Neural progenitor cell (in vitro differentiated cells): ENCODE results near the gene VSIG10L2. TPM values are rescaled to one million over a fixed set of nuclear protein-coding genes. Genes with fewer than 3 reads are reported as not detected.
A peak's percentile ranks its signal among the peaks of the same experiment; 100 is the strongest.
"Not testable (repeated sequence)": the region's sequence is repeated elsewhere in the genome, so short reads cannot be mapped to it uniquely, and the experiment has no call there.

ENCODE experiments used
- DNase-seq: peaks from one replicate; pipeline ENCODE4 v3.0.0-alpha.2; 2016; ENCODE audit warnings: low spot score
- H2AFZ ChIP-seq: fragments of 200-600 bp; sonication (generic); replicated peaks from 2 replicates; pipeline ENCODE4 v1.6.1; 2016; ENCODE audit warnings: antibody characterized with exemption
- H3F3A ChIP-seq: fragments of 200-600 bp; sonication (generic); 2 replicates; pipeline ENCODE4 v1.6.1; 2016; ENCODE audit warnings: antibody characterized with exemption, low read depth
- H3K27ac ChIP-seq: fragments of 200-600 bp; sonication (generic); 2 replicates; pipeline ENCODE4 v1.5.1; 2016; ENCODE audit warnings: mild to moderate bottlenecking
- H3K27me3 ChIP-seq: fragments of 200-600 bp; sonication (generic); 2 replicates; pipeline ENCODE4 v1.6.1; 2016; ENCODE audit warnings: mild to moderate bottlenecking, moderate library complexity
- H3K36me3 ChIP-seq: fragments of 200-600 bp; sonication (generic); 2 replicates; pipeline ENCODE4 v1.5.1; 2016
- H3K4me1 ChIP-seq: fragments of 200-600 bp; sonication (generic); 2 replicates; pipeline ENCODE4 v1.6.1; 2016; ENCODE audit warnings: mixed run types
- H3K4me2 ChIP-seq: fragments of 200-600 bp; sonication (generic); 2 replicates; pipeline ENCODE4 v1.6.1; 2016
- H3K4me3 ChIP-seq: fragments of 200-600 bp; sonication (generic); 2 replicates; pipeline ENCODE4 v1.5.1; 2016
- H3K79me2 ChIP-seq: fragments of 200-600 bp; sonication (generic); 2 replicates; pipeline ENCODE4 v1.6.1; 2016; ENCODE audit warnings: low read depth
- H3K9ac ChIP-seq: fragments of 200-600 bp; sonication (generic); 2 replicates; pipeline ENCODE4 v1.6.1; 2016
- H3K9me3 ChIP-seq: fragments of 200-600 bp; sonication (generic); 2 replicates; pipeline ENCODE4 v1.5.1; 2016; ENCODE audit warnings: low read depth
- H4K20me1 ChIP-seq: fragments of 200-600 bp; sonication (generic); 2 replicates; pipeline ENCODE4 v1.6.1; 2016; ENCODE audit warnings: low read depth
- H3K27ac Mint-ChIP-seq: 3 replicates; pipeline ENCODE4 v1.8.0; 2021; ENCODE audit warnings: mixed read lengths
- H3K27me3 Mint-ChIP-seq: 2 replicates; pipeline ENCODE4 v1.8.0; 2022; ENCODE audit warnings: low read depth, mild to moderate bottlenecking, inconsistent platforms, moderate library complexity, mixed read lengths; ENCODE audit not compliant: insufficient read depth
- H3K36me3 Mint-ChIP-seq: 3 replicates; pipeline ENCODE4 v1.8.0; 2021; ENCODE audit warnings: mixed read lengths
- H3K4me1 Mint-ChIP-seq: 3 replicates; pipeline ENCODE4 v1.8.0; 2021; ENCODE audit warnings: mixed read lengths
- H3K4me3 Mint-ChIP-seq: 3 replicates; pipeline ENCODE4 v1.8.0; 2021; ENCODE audit warnings: mild to moderate bottlenecking, moderate library complexity, mixed read lengths
- H3K9me3 Mint-ChIP-seq: 3 replicates; pipeline ENCODE4 v1.8.0; 2020; ENCODE audit warnings: mixed read lengths
- CTCF ChIP-seq: fragments of 200-600 bp; sonication (generic); IDR thresholded peaks from 2 replicates; pipeline ENCODE4 v1.5.1; 2017; ENCODE audit warnings: antibody characterized with exemption, mild to moderate bottlenecking
- EZH2 ChIP-seq: fragments of 200-600 bp; sonication (generic); IDR thresholded peaks from 2 replicates; pipeline ENCODE4 v1.6.1; 2017; ENCODE audit warnings: antibody characterized with exemption, mild to moderate bottlenecking, moderate library complexity
- EZH2phosphoT487 ChIP-seq: fragments of 200-600 bp; sonication (generic); IDR thresholded peaks from 2 replicates; pipeline ENCODE4 v1.6.1; 2017; ENCODE audit warnings: antibody characterized with exemption
- total RNA-seq: library from RNA; depleted of rRNA; stranded (reverse); fragments of >200 nt; gene quantifications from 2 replicates; pipeline ENCODE4 v1.2.3, GENCODE V29; 2015; ENCODE audit warnings: low replicate concordance

VSIG10L2 gene
- total RNA-seq, 1 donor from 2014 or later: not detected

- DNase-seq: no peak
- H3K4me1 ChIP-seq: no peaks in the 10 kb centered on the region
- H3K27me3 ChIP-seq: peaks cover 12% of the 10 kb centered on the region
- peaks cover 3% of the 10 kb centered on the region for H3K36me3 Mint-ChIP-seq
- H3K27ac Mint-ChIP-seq: no peak overlapping the region
- H3K27me3 Mint-ChIP-seq: peaks cover 3% of the 10 kb centered on the region
- no peak overlapping the region for H2AFZ ChIP-seq
- peaks cover 7% of the 10 kb centered on the region for H3F3A ChIP-seq
- H3K27ac ChIP-seq: no peak overlapping the region
- no peak overlapping the region for H3K4me3 ChIP-seq
- no peaks in the 10 kb centered on the region for H3K36me3 ChIP-seq
- H3K4me3 Mint-ChIP-seq: no peak overlapping the region
- H3K9me3 Mint-ChIP-seq: no peaks in the 10 kb centered on the region
- H3K4me1 Mint-ChIP-seq: no peaks in the 10 kb centered on the region
- no peak overlapping the region for H3K4me2 ChIP-seq
- H4K20me1 ChIP-seq: no peaks in the 10 kb centered on the region
- H3K9me3 ChIP-seq: no peaks in the 10 kb centered on the region
- TF ChIP-seq EZH2phosphoT487: no peak
- TF ChIP-seq CTCF: no peak
- no peak for TF ChIP-seq EZH2
- H3K9ac ChIP-seq: no peak overlapping the region
- no peaks in the 10 kb centered on the region for H3K79me2 ChIP-seq
Measured at GRCh38 chr11:125910226-125910849, 35.5 kb upstream of the VSIG10L2 start.

GRCh38 chr11:125914601-125915000 is 31.2 kb upstream of the VSIG10L2 start:
- TF ChIP-seq CTCF: peak; percentile 28
- not testable (repeated sequence) for H3K9me3 ChIP-seq, DNase-seq, H3K4me2 ChIP-seq, H3K79me2 ChIP-seq, H3K36me3 ChIP-seq, H3K4me1 Mint-ChIP-seq, H3K27me3 Mint-ChIP-seq, H2AFZ ChIP-seq, H3F3A ChIP-seq, H3K9me3 Mint-ChIP-seq, H4K20me1 ChIP-seq, H3K36me3 Mint-ChIP-seq, H3K27ac Mint-ChIP-seq, H3K4me3 ChIP-seq, H3K27ac ChIP-seq, H3K9ac ChIP-seq, H3K27me3 ChIP-seq, H3K4me3 Mint-ChIP-seq, H3K4me1 ChIP-seq

- Histone ChIP-seq H3K79me2 (no peaks in the 10 kb centered on the region), H3K36me3 (no peaks in the 10 kb centered on the region), H3K4me1 (no peaks in the 10 kb centered on the region), H3K27ac (no peak overlapping the region), H3F3A (no peaks in the 10 kb centered on the region), H3K27me3 (no peaks in the 10 kb centered on the region), H3K4me2 (no peak overlapping the region), H2AFZ (no peak overlapping the region), H3K4me3 (no peak overlapping the region), H3K9ac (no peak overlapping the region), H3K9me3 (no peaks in the 10 kb centered on the region), H4K20me1 (no peaks in the 10 kb centered on the region)
- Mint-ChIP-seq H3K27ac (no peak overlapping the region), H3K36me3 (no peaks in the 10 kb centered on the region), H3K4me3 (no peak overlapping the region), H3K27me3 (no peaks in the 10 kb centered on the region), H3K4me1 (no peaks in the 10 kb centered on the region), H3K9me3 (no peaks in the 10 kb centered on the region)
- no peak for DNase-seq
- no peak for TF ChIP-seq EZH2
- no peak for TF ChIP-seq EZH2phosphoT487
- no peak for TF ChIP-seq CTCF
Measured at GRCh38 chr11:125916683-125917347, 29.0 kb upstream of the VSIG10L2 start.
